Gastroesophageal sphincter (tissue), 3 donors: ENCODE data around the gene SLC35F3.

Source experiments
- CTCF ChIP-seq, 4 experiments: fragments of 200-600 bp in 2 of 4; fragments of 450-650 bp in 2 of 4; sonication (generic) in 1 of 4; IDR thresholded peaks; one replicate each; pipeline ENCODE4 v1.5.1; 2017 to 2019; ENCODE audit warnings: antibody characterized with exemption in 4 of 4, mild to moderate bottlenecking in 2 of 4, moderate library complexity in 2 of 4
- POLR2A ChIP-seq, 2 donors: fragments of 450-650 bp; IDR thresholded peaks; one replicate each; pipeline ENCODE4 v1.6.1; 2017; ENCODE audit warnings: antibody characterized with exemption in 2 of 2, mild to moderate bottlenecking in 2 of 2, moderate library complexity in 1 of 2
- POLR2AphosphoS5 ChIP-seq: sonication (generic); formaldehyde crosslinking; IDR thresholded peaks from one replicate; pipeline ENCODE4 v1.6.1; 2017; ENCODE audit warnings: antibody characterized with exemption

- TF ChIP-seq POLR2A (IDR thresholded peaks at IDR 0.05) (no peak), POLR2AphosphoS5 (no peak), CTCF (IDR thresholded peaks at IDR 0.05) (peak; percentile 36 to 67 (median 60))
Measured at GRCh38 chr1:234326497-234327366, 422.3 kb downstream of the SLC35F3 start.
